ENCODE measurements around the gene HMG20A.

HMG20A gene

GRCh38 chr15:77511869-77512268 lies 91.2 kb downstream of the HMG20A start:
- Histone ChIP-seq H3K9ac (ENCODE audit: low read length) (no peak overlapping the region), H2BK120ac (ENCODE audit: insufficient read depth, low read length, poor library complexity) (no peak overlapping the region), H2BK12ac (ENCODE audit: low read length) (no peak overlapping the region), H3K79me1 (ENCODE audit: low read length) (no peaks in the 10 kb centered on the region), H4K91ac (ENCODE audit: low read depth, low read length) (no peak overlapping the region), H3K4ac (ENCODE audit: low read depth, low read length) (no peak overlapping the region), H3K4me1 (ENCODE audit: control insufficient read depth in 1 of 2, insufficient read depth in 2 of 2, low read length in 2 of 2) (peaks cover 8 to 12% of the 10 kb centered on the region in 2 experiments), H3K79me2 (ENCODE audit: control insufficient read depth, insufficient read depth, low read length, poor library complexity) (no peaks in the 10 kb centered on the region), H3K36me3 (ENCODE audit: control insufficient read depth in 1 of 2, insufficient read depth in 2 of 2, low read length in 2 of 2) (no peaks in the 10 kb centered on the region), H4K8ac (ENCODE audit: low read depth, low read length) (no peak overlapping the region), H3K27me3 (ENCODE audit: insufficient read depth, low read length) (no peaks in the 10 kb centered on the region), H2BK5ac (ENCODE audit: low read depth, low read length, poor library complexity) (no peak overlapping the region), H3K18ac (ENCODE audit: low read length) (no peak overlapping the region), H3K4me3 (ENCODE audit: low read depth, low read length) (no peak overlapping the region), H3K4me2 (ENCODE audit: low read length) (no peak overlapping the region), H2AFZ (ENCODE audit: insufficient read depth, low read length, poor library complexity) (no peak overlapping the region), H3K14ac (ENCODE audit: low read length) (no peak overlapping the region), H4K12ac (ENCODE audit: low read depth, low read length) (no peak overlapping the region), H3K23ac (ENCODE audit: low read length) (no peak overlapping the region), H3K9me3 (ENCODE audit: insufficient read depth, low read depth, low read length) (no peaks in the 10 kb centered on the region), H2AK5ac (ENCODE audit: low read length) (no peak overlapping the region), H3K27ac (ENCODE audit: low read depth, low read length) (no peak overlapping the region)
- no CpG with 5 or more reads among the region's 1 CpG for WGBS (ENCODE audit: extremely low coverage, insufficient coverage, insufficient read length)
- DNase-seq = no peak

GRCh38 chr15:77513226-77513625 lies 92.5 kb downstream of the HMG20A start:
- H3K14ac ChIP-seq (ENCODE audit: low read length) = no peak overlapping the region
- WGBS (ENCODE audit: extremely low coverage, insufficient coverage, insufficient read length) = no CpG with 5 or more reads among the region's 4 CpGs

GRCh38 chr15:77514641-77515402 lies 94.1 kb downstream of the HMG20A start:
- Histone ChIP-seq H3K4me2 (ENCODE audit: low read length) (no peak overlapping the region), H3K9me3 (ENCODE audit: insufficient read depth, low read depth, low read length) (no peaks in the 10 kb centered on the region), H4K8ac (ENCODE audit: low read depth, low read length) (no peak overlapping the region), H3K27me3 (ENCODE audit: insufficient read depth, low read length) (no peaks in the 10 kb centered on the region), H3K79me2 (ENCODE audit: control insufficient read depth, insufficient read depth, low read length, poor library complexity) (no peaks in the 10 kb centered on the region), H4K91ac (ENCODE audit: low read depth, low read length) (peak overlapping the region; percentile 21), H2AFZ (ENCODE audit: insufficient read depth, low read length, poor library complexity) (no peak overlapping the region), H3K4me3 (ENCODE audit: low read depth, low read length) (no peak overlapping the region), H2BK12ac (ENCODE audit: low read length) (no peak overlapping the region), H3K4ac (ENCODE audit: low read depth, low read length) (no peak overlapping the region), H3K23ac (ENCODE audit: low read length) (no peak overlapping the region), H3K14ac (ENCODE audit: low read length) (no peak overlapping the region), H2AK5ac (ENCODE audit: low read length) (no peak overlapping the region), H3K36me3 (ENCODE audit: control insufficient read depth in 1 of 2, insufficient read depth in 2 of 2, low read length in 2 of 2) (no peaks in the 10 kb centered on the region), H3K18ac (ENCODE audit: low read length) (no peak overlapping the region), H2BK120ac (ENCODE audit: insufficient read depth, low read length, poor library complexity) (no peak overlapping the region), H4K12ac (ENCODE audit: low read depth, low read length) (no peak overlapping the region), H3K79me1 (ENCODE audit: low read length) (no peaks in the 10 kb centered on the region), H3K27ac (ENCODE audit: low read depth, low read length) (no peak overlapping the region), H3K9ac (ENCODE audit: low read length) (peak overlapping the region; percentile 14), H2BK5ac (ENCODE audit: low read depth, low read length, poor library complexity) (no peak overlapping the region), H3K4me1 (ENCODE audit: control insufficient read depth in 1 of 2, insufficient read depth in 2 of 2, low read length in 2 of 2) (peaks cover 2 to 3% of the 10 kb centered on the region in 2 experiments)
- DNase-seq = no peak
- WGBS (ENCODE audit: extremely low coverage, insufficient coverage, insufficient read length) = no CpG with 5 or more reads among the region's 11 CpGs

More at GRCh38 chr15:77513226-77513625, 92.5 kb downstream of the HMG20A start:
- no peaks in the 10 kb centered on the region for H3K27me3 ChIP-seq (ENCODE audit: insufficient read depth, low read length)
- no peak overlapping the region for H3K4me2 ChIP-seq (ENCODE audit: low read length)
- no peak overlapping the region for H2AFZ ChIP-seq (ENCODE audit: insufficient read depth, low read length, poor library complexity)
- H3K36me3 ChIP-seq (ENCODE audit: control insufficient read depth in 1 of 2, insufficient read depth in 2 of 2, low read length in 2 of 2) = no peaks in the 10 kb centered on the region
- H4K8ac ChIP-seq (ENCODE audit: low read depth, low read length) = no peak overlapping the region
- no peak overlapping the region for H2BK12ac ChIP-seq (ENCODE audit: low read length)
- H3K9ac ChIP-seq (ENCODE audit: low read length) = no peak overlapping the region
- no peaks in the 10 kb centered on the region for H3K79me1 ChIP-seq (ENCODE audit: low read length)
- H3K4me1 ChIP-seq (ENCODE audit: control insufficient read depth in 1 of 2, insufficient read depth in 2 of 2, low read length in 2 of 2) = peaks cover 0 to 3% of the 10 kb centered on the region in 2 experiments
- no peak overlapping the region for H3K18ac ChIP-seq (ENCODE audit: low read length)
- H3K79me2 ChIP-seq (ENCODE audit: control insufficient read depth, insufficient read depth, low read length, poor library complexity) = no peaks in the 10 kb centered on the region
- H2AK5ac ChIP-seq (ENCODE audit: low read length) = no peak overlapping the region
- H3K4me3 ChIP-seq (ENCODE audit: low read depth, low read length) = no peak overlapping the region
- DNase-seq = peak in 1 of 2 donors; percentile 10
- no peak overlapping the region for H4K91ac ChIP-seq (ENCODE audit: low read depth, low read length)
- H3K23ac ChIP-seq (ENCODE audit: low read length) = no peak overlapping the region
- no peak overlapping the region for H3K4ac ChIP-seq (ENCODE audit: low read depth, low read length)
- H3K27ac ChIP-seq (ENCODE audit: low read depth, low read length) = no peak overlapping the region
- H4K12ac ChIP-seq (ENCODE audit: low read depth, low read length) = no peak overlapping the region
- H3K9me3 ChIP-seq (ENCODE audit: insufficient read depth, low read depth, low read length) = no peaks in the 10 kb centered on the region
- no peak overlapping the region for H2BK120ac ChIP-seq (ENCODE audit: insufficient read depth, low read length, poor library complexity)
- H2BK5ac ChIP-seq (ENCODE audit: low read depth, low read length, poor library complexity) = no peak overlapping the region

- no peak overlapping the region for H3K4me2 ChIP-seq (ENCODE audit: low read length)
- no peak overlapping the region for H3K18ac ChIP-seq (ENCODE audit: low read length)
- no peak overlapping the region for H4K91ac ChIP-seq (ENCODE audit: low read depth, low read length)
- no peak overlapping the region for H3K4ac ChIP-seq (ENCODE audit: low read depth, low read length)
- no CpG with 5 or more reads among the region's 2 CpGs for WGBS (ENCODE audit: extremely low coverage, insufficient coverage, insufficient read length)
- no peaks in the 10 kb centered on the region for H3K79me1 ChIP-seq (ENCODE audit: low read length)
- H3K4me3 ChIP-seq (ENCODE audit: low read depth, low read length) = no peak overlapping the region
- no peak overlapping the region for H4K8ac ChIP-seq (ENCODE audit: low read depth, low read length)
- H3K4me1 ChIP-seq (ENCODE audit: control insufficient read depth in 1 of 2, insufficient read depth in 2 of 2, low read length in 2 of 2) = peaks cover 2 to 3% of the 10 kb centered on the region in 2 experiments
- no peaks in the 10 kb centered on the region for H3K79me2 ChIP-seq (ENCODE audit: control insufficient read depth, insufficient read depth, low read length, poor library complexity)
- no peak overlapping the region for H2AFZ ChIP-seq (ENCODE audit: insufficient read depth, low read length, poor library complexity)
- no peak overlapping the region for H3K9ac ChIP-seq (ENCODE audit: low read length)
- no peak overlapping the region for H3K14ac ChIP-seq (ENCODE audit: low read length)
- no peak for DNase-seq
- H4K12ac ChIP-seq (ENCODE audit: low read depth, low read length) = no peak overlapping the region
- H3K27me3 ChIP-seq (ENCODE audit: insufficient read depth, low read length) = no peaks in the 10 kb centered on the region
- H2BK12ac ChIP-seq (ENCODE audit: low read length) = no peak overlapping the region
- no peak overlapping the region for H2BK120ac ChIP-seq (ENCODE audit: insufficient read depth, low read length, poor library complexity)
- no peak overlapping the region for H2AK5ac ChIP-seq (ENCODE audit: low read length)
- no peaks in the 10 kb centered on the region for H3K36me3 ChIP-seq (ENCODE audit: control insufficient read depth in 1 of 2, insufficient read depth in 2 of 2, low read length in 2 of 2)
- no peak overlapping the region for H3K23ac ChIP-seq (ENCODE audit: low read length)
- no peaks in the 10 kb centered on the region for H3K9me3 ChIP-seq (ENCODE audit: insufficient read depth, low read depth, low read length)
- H3K27ac ChIP-seq (ENCODE audit: low read depth, low read length) = no peak overlapping the region
- H2BK5ac ChIP-seq (ENCODE audit: low read depth, low read length, poor library complexity) = no peak overlapping the region
These were observed 94.9 kb downstream of the HMG20A start for GRCh38 chr15:77515613-77516012.

Measured in trophoblast cell (in vitro differentiated cells and primary cell).